Endothelial cell of umbilical vein (primary cell): Measurements from ENCODE around the gene RAB44. TPM values are rescaled to one million over a fixed set of nuclear protein-coding genes. Genes with fewer than 3 reads are reported as not detected.

Experiments used
- BruUV-seq: library from RNA; stranded (reverse); fragments of 400-500 nt; replicated peaks from 2 replicates; lab custom pipeline; 2021; lab: Mats Ljungman, UMichigan
- CTCF ChIA-PET: fragments of 300-600, 350-600 bp; sonication (Branson Sonifier 250); formaldehyde crosslinking; loops from one replicate; lab custom pipeline; 2021; ENCODE audit warnings: antibody characterized with exemption, inconsistent platforms; lab: Charles Lee
- POLR2A ChIA-PET: fragments of 300-600, 350-600 bp; sonication (Branson Sonifier 250); formaldehyde crosslinking; loops from one replicate; lab custom pipeline; 2021; ENCODE audit warnings: antibody characterized with exemption, inconsistent platforms; lab: Charles Lee
- DNase-seq: peaks from one replicate; pipeline ENCODE4 v3.0.0-alpha.2; 2011; ENCODE audit warnings: low read depth, low spot score
- FAIRE-seq: peaks from 2 replicates; lab custom pipeline; 2011; peaks lifted over from hg19 to GRCh38; lab: Jason Lieb, UNC
- H2AFZ ChIP-seq: 2 replicates; pipeline ENCODE4 v1.6.0; 2012; ENCODE audit warnings: low read depth, low read length, control low read depth, inconsistent platforms
- H3K27ac ChIP-seq: 2 replicates; pipeline ENCODE4 v1.5.1; 2011; ENCODE audit warnings: low read depth, mild to moderate bottlenecking, control low read depth, low read length, moderate library complexity; ENCODE audit not compliant: insufficient read depth
- H3K27me3 ChIP-seq, 2 experiments: 2 replicates each; pipeline versions ENCODE4 v1.6.0 to v1.6.1; 2011; ENCODE audit warnings: low read length in 2 of 2, mixed read lengths in 1 of 2; ENCODE audit not compliant: control insufficient read depth in 2 of 2, insufficient read depth in 2 of 2
- H3K36me3 ChIP-seq, 2 experiments: 2 replicates in 1 of 2; 3 replicates in 1 of 2; pipeline ENCODE4 v1.5.1; 2011; ENCODE audit warnings: low read length in 2 of 2, mild to moderate bottlenecking in 1 of 2, moderate library complexity in 1 of 2; ENCODE audit not compliant: control insufficient read depth in 2 of 2, insufficient read depth in 2 of 2; ENCODE audit errors: extremely low read depth in 1 of 2
- H3K4me1 ChIP-seq: 3 replicates; pipeline ENCODE4 v1.5.1; 2011; ENCODE audit warnings: mild to moderate bottlenecking, low read length; ENCODE audit not compliant: control insufficient read depth, insufficient read depth; ENCODE audit errors: extremely low read depth
- H3K4me2 ChIP-seq: 2 replicates; pipeline ENCODE4 v1.6.1; 2011; ENCODE audit warnings: low read length, control low read depth, mixed read lengths; ENCODE audit not compliant: insufficient read depth
- H3K4me3 ChIP-seq, 3 experiments: fragments of 200-600 bp in 1 of 3; sonication (generic), shearing (Covaris generic) in 1 of 3; replicated peaks in 1 of 3; 2 replicates each; pipeline ENCODE4 v1.5.1; 2011 to 2016; ENCODE audit warnings: control low read depth in 3 of 3, low read length in 3 of 3, mild to moderate bottlenecking in 2 of 3, inconsistent platforms in 1 of 3, low read depth in 1 of 3, moderate library complexity in 1 of 3; ENCODE audit not compliant: insufficient read depth in 1 of 3
- H3K79me2 ChIP-seq: 2 replicates; pipeline ENCODE4 v1.6.0; 2012; ENCODE audit warnings: low read length, inconsistent platforms; ENCODE audit not compliant: control insufficient read depth, insufficient read depth
- H3K9ac ChIP-seq: replicated peaks from 2 replicates; pipeline ENCODE3; 2011; ENCODE audit warnings: low read length, control low read depth; ENCODE audit not compliant: insufficient read depth; ENCODE audit errors: extremely low read depth
- H3K9me1 ChIP-seq: replicated peaks from 3 replicates; pipeline ENCODE4 v1.6.0; 2011; ENCODE audit warnings: mild to moderate bottlenecking, low read length; ENCODE audit not compliant: control insufficient read depth, insufficient read depth; ENCODE audit errors: extremely low read depth
- H3K9me3 ChIP-seq: replicated peaks from 2 replicates; pipeline ENCODE4 v1.5.1; 2012; ENCODE audit warnings: low read length, inconsistent platforms; ENCODE audit not compliant: control insufficient read depth, insufficient read depth
- H4K20me1 ChIP-seq: replicated peaks from 2 replicates; pipeline ENCODE3; 2011; ENCODE audit warnings: mild to moderate bottlenecking, low read length; ENCODE audit not compliant: control insufficient read depth, insufficient read depth; ENCODE audit errors: extremely low read depth
- MYC ChIP-seq: IDR thresholded peaks from one replicate; pipeline ENCODE4 v1.6.1; 2011; ENCODE audit warnings: mild to moderate bottlenecking, low read depth, low read length
- dilution Hi-C: fragments of 300-500 bp; cut with MboI; formaldehyde crosslinking; loops from one replicate; pipeline ENCODE4 v1.15.0; 2019; ENCODE audit warnings: low sequenced_read_pairs; ENCODE audit not compliant: extremely low pct_ligation_motif_present
- intact Hi-C: fragments of 100-400 bp; cut with micrococcal nuclease; formaldehyde crosslinking; loops from one replicate; pipeline ENCODE4 v1.10.0; 2022
- polyA plus RNA-seq, 4 experiments: library from polyadenylated mRNA; depleted of rRNA in 3 of 4; stranded (reverse) in 3 of 4; unstranded in 1 of 4; fragments of >200 nt; gene quantifications; 2 replicates each; pipeline versions ENCODE4 v1.2.1 to v1.2.3, GENCODE V29; 2011 to 2012; ENCODE audit warnings: missing spikeins in 1 of 4
- total RNA-seq: library from RNA; stranded (reverse); gene quantifications from 2 replicates; pipeline ENCODE4 v1.2.3, GENCODE V29; 2021
- TF ChIP-seq, protein P1 (sequence below), 2 donors: IDR thresholded peaks; 1 replicate in 1 of 2; 2 replicates in 1 of 2; pipeline ENCODE4 v1.5.1; 2011; ENCODE audit warnings: low read length in 2 of 2, mild to moderate bottlenecking in 2 of 2, moderate library complexity in 2 of 2, control low read depth in 1 of 2, inconsistent platforms in 1 of 2, low read depth in 1 of 2; ENCODE audit not compliant: insufficient read depth in 1 of 2; ENCODE audit errors: extremely low read depth in 1 of 2

Gene RAB44
- total and polyA plus RNA-seq, 2 donors (not counting 3 experiments of a cell fraction or from before 2014, with no cell fraction given), result 0.03 to 0.11 TPM

DNA sequence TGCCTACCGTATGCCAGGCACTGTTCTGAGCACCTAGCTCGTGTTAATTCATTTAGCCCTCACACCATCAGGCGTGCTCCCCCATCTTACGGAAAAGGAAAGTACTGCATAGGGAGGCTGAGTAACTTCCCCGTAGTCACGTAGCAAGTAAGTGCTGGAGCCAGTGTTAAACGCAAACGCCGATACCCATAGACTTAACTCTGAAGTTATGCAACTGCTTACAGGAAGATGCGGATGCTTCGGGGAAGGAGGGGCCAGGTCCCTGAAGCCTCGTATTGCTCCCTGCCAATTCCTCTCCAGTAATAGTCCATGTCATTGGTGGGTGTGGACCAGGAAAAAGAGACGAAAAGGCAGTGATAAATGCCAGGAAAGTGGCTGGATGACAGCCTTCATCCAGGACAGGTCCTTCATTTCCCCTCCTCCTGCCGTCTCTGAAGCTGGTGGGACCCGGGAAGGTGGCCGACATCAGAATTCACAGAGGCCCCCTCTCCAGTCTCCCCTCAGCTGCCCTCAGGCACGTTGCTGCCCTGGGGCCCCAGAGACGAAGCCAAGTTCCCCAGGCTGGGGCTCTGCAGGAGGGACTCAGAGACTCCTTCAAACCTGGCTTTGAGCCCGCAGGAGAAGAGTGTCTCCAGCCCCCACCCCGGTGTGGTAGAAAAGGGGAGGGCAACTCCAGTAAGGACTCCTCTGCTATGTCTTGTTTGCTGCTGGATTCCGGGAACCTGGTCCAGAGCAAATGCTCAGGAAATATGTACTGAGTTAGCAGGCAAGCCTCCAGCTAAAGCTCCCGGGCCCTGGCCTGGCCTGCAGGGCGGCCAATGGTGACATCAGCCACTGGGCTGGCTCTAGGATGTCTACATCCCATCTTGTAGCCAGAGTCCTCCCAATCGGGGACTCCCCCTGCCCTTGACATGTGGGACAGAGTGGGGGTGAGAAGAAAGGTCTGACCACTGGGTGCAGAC lies 37.8 kb downstream of the RAB44 start:
- DNase-seq, result peak; percentile 68
- intact Hi-C loops (no loop called here), dilution Hi-C loops (no loop called here)
- no TSS peak for BruUV-seq
- ChIA-PET CTCF (interaction anchor here (0.9 to 2.9 kb wide), 8 partner anchors 10 to 124 kb away, joined by 3 to 22 read pairs (median 4); no protein-coding TSS in a partner anchor), POLR2A (interaction anchor here (0.6 kb wide), 1 partner anchor 24 kb away, joined by 3 read pairs; no protein-coding TSS in a partner anchor)
- Histone ChIP-seq H3K4me1 (peaks cover 31% of the 10 kb centered on the region), H4K20me1 (no peaks in the 10 kb centered on the region), H3K9ac (no peak overlapping the region), H2AFZ (peak overlapping the region; percentile 74), H3K27me3 (no peaks in the 10 kb centered on the region), H3K9me1 (no peaks in the 10 kb centered on the region), H3K79me2 (no peaks in the 10 kb centered on the region), H3K4me3 (no peak overlapping the region), H3K9me3 (no peaks in the 10 kb centered on the region), H3K4me2 (peak overlapping the region; percentile 41), H3K36me3 (no peaks in the 10 kb centered on the region), H3K27ac (no peak overlapping the region)
- no peak for TF ChIP-seq MYC
- TF ChIP-seq, protein P1, sequence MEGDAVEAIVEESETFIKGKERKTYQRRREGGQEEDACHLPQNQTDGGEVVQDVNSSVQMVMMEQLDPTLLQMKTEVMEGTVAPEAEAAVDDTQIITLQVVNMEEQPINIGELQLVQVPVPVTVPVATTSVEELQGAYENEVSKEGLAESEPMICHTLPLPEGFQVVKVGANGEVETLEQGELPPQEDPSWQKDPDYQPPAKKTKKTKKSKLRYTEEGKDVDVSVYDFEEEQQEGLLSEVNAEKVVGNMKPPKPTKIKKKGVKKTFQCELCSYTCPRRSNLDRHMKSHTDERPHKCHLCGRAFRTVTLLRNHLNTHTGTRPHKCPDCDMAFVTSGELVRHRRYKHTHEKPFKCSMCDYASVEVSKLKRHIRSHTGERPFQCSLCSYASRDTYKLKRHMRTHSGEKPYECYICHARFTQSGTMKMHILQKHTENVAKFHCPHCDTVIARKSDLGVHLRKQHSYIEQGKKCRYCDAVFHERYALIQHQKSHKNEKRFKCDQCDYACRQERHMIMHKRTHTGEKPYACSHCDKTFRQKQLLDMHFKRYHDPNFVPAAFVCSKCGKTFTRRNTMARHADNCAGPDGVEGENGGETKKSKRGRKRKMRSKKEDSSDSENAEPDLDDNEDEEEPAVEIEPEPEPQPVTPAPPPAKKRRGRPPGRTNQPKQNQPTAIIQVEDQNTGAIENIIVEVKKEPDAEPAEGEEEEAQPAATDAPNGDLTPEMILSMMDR (IDR thresholded peaks at IDR 0.05; ENCODE audit: extremely low read depth in 1 of 2, insufficient read depth in 1 of 2, low read depth in 1 of 2, low read length in 2 of 2), result peak in 1 of 2 donors; percentile 27
- FAIRE-seq, result peak; percentile 91
